GM11168 (cell line): ENCODE measurements around the gene CD99L2.

ENCODE experiments used
- in situ Hi-C: fragments of 300-500 bp; cut with MboI; formaldehyde crosslinking; loops from one replicate; pipeline ENCODE4 v1.12.0; 2022; ENCODE audit warnings: low sequenced_read_pairs; ENCODE audit not compliant: unreplicated experiment

The CD99L2 gene

DNA sequence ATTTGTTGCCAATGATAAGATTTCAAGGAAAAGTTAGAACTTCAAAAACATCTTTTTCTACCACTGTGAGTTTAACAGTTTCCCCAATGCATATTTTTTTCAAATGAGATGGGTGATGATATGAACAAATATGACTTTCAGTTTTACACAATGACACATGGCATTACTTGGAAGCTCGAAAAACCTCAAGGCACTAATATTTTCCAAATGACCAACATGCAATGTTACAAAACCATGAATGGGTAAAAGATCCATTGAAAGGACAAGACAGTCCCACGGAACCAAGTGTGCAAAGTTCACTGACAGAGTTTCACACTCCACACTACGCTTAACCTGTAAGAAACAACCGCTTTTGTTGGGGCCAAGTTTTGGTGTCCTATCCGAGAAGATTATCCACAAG lies 84.5 kb downstream of the CD99L2 start:
- in situ Hi-C loops = no loop called here

DNA sequence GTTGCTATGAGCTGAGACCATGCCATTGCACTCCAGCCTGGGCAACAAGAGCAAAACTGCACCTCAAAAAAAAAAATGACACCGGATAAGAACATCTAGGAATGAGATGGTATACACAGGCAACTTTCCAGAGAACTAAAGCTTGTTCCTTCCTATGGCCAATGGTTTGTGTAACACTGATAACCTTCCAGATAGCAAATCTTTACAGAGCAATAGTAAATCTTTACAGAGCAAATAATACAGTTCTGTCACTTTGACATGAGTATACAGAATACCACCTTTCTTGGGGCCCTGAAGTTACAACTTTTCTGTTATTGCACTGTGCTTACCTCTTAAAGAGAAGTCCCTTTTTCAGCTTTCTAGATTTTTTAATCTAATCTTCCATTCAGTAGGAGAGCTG lies 91.6 kb downstream of the CD99L2 start:
- in situ Hi-C loops = no loop called here

DNA sequence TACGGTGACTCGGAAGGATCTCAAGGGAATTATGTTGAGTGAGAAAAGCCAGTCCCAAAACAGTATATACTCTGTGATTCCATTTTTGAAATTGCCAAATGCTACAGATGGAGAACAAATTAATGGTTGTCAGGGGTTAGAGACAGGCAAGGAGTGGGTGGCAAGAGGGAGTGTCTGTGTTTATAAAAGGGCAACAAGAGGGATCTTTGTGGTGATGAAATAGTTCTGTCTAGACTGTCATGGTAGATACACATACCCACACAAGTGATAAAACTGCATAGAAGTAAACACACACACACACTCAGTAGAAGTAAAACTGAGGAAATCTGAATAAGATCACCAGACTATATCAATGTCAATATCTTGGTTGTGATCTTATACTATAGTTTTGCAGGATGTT lies 92.7 kb downstream of the CD99L2 start:
- in situ Hi-C loops = no loop called here

DNA sequence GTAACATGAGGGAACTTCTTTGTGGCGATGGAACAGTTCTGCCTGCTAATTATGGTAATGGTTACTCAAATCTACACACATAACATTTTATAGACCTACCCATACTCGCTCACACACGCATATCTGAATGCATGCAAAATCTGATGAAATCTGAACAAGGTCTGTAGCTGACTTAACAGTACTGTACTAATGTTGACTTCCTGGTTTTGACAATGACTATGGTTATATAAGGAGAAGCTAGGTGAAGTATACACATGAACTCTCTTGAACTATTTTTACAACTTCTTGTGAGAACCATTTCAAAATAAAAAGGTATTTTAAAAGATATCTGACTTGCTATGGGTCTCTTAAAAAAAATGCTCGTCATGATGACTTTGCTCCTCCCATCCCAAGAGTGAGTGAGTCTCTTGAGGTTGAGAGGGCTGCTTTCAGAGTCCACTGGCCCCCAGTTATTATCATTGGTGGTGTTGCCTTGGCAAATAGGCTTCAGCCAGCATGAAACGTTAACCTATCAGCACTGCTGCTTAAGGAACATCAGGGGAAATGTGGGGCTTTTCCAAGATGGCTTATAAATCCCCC lies 105.4 kb downstream of the CD99L2 start:
- in situ Hi-C loops = loop anchor here (25.0 kb wide), 1 partner anchor 194 kb away; the partner anchor contains the start of gene HMGB3

DNA sequence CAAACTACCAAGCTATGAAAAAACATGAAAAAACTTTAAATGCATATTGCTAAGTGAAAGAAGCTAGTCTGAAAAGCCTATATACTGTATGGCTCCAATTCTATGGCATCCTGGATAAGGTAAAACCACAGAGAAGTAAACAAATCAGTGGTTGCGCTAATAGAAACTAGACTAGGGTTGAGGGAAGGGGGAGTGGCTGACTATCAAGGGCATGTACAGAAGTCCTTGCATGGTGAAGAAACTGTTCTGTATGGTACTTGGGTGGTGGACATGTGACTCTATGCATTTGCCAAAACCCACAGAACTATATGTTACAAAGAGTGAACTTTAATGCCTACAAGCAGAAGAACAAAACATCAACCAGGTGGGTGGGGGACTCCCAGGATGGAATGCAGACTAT lies 108.4 kb downstream of the CD99L2 start:
- in situ Hi-C loops = loop anchor here (25.0 kb wide), 1 partner anchor 197 kb away; the partner anchor contains the start of gene HMGB3

DNA sequence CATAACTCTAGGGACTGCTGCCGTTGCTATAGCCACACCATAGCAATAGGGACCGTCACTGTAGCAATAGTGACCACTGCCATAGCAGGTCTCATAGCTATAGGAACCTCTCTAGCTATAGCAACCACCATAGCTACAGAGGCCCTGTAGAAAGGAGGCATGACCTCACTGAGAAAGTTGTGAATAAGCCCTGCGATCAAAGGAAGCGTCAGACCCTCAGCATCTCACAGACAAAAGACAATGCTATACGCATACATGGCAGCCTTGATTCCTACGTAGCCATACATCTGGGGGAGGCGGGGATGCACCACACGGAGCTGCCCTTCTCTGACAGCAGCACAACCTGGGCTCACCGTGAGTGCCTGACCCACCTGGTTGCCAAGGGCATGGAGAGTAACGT lies 116.8 kb downstream of the CD99L2 start:
- in situ Hi-C loops = loop anchor here (25.0 kb wide), 1 partner anchor 206 kb away; the partner anchor contains the start of gene HMGB3

DNA sequence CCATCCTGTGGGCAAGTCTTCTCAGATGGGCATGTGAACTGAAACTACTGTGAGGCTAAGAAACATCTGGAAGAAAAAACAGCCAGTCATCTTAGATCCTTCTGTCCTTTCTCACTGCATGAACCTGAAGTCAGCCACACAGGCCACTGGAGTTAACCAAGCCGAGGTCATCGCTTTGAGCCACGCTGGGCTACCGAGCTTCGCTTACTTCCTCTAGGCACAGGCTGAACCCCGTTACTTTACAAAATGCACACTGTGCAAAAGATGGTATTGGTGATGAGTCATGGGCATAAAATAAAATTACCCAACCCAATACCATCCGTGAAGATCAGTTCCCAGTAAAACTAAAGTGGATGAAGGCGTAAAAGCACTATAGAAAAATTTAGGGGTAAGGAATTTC lies 119.1 kb downstream of the CD99L2 start:
- in situ Hi-C loops = loop anchor here (10.0 to 25.0 kb wide), 2 partner anchors 208 to 305 kb away; partner anchors contain the start of gene HMGB3

DNA sequence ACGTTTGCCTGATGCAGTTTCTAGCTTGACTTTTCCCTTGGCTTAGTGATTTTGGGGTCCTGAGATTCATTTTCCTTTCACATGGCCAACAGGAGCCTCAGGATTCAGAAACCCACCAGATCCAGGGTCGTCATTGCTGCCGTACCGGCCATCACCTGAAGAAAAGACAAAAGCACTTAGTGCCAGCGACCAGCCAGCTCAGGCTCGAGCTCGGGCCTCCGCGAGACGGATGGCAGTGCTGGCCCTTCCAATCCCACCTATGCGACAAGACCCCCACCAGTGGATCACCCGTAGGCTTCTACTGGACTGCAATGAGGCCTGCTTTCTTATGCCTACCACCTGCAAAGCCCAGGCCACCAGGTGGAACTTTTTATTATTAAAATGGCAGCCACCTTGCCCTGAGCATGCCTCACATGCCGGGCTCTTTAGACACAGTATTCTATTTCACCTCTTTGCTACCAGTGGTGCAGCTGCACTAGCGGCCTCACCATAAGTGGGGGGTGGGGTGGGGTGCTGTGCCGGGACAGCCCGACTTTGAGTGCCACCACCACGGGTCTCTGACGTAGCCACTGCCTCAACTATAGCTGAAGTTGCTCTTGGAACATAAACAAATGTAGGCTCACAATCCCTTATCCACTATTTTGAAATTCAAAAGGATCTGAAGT lies 121.0 kb downstream of the CD99L2 start:
- in situ Hi-C loops = loop anchor here (10.0 to 25.0 kb wide), 2 partner anchors 210 to 307 kb away; partner anchors contain the start of gene HMGB3

DNA sequence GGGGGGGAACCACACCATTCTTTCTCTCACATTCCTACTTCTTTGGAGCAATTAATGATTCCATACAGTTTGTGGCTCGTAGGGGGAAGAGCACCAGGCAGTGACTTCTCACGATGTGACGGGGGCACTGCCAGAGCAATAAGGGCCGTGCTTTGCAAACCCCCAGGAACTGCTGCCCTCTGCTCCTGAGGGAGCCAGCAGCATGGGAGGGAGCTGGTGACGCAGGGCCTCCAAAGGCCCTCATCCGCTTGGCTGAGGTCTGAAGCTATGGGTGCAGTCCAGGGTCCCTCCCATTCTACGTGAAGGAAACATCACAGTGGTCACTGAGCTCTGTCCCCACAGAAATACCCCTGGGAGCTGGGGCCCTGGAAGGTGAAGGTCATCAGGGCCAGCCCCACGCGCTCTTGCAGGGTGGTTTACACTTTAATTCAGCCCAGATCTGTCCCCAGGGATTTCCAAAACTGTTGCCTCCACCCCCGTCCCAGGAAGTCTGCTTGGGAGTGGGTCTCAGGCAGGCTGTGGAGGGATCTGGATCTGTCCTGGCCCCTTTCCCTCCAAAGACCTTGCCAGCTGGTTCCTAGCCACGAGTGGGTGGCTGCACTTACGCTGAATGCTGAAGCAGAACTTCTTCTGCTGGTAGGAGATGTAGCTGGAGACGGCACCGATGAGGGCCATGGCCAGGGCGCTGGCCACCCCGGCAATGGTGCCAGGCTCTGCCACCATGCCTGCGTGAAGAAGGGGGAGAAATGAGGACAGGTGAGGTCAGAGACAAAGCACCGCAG lies 122.7 kb downstream of the CD99L2 start:
- in situ Hi-C loops = loop anchor here (10.0 to 25.0 kb wide), 2 partner anchors 212 to 309 kb away; partner anchors contain the start of gene HMGB3

DNA sequence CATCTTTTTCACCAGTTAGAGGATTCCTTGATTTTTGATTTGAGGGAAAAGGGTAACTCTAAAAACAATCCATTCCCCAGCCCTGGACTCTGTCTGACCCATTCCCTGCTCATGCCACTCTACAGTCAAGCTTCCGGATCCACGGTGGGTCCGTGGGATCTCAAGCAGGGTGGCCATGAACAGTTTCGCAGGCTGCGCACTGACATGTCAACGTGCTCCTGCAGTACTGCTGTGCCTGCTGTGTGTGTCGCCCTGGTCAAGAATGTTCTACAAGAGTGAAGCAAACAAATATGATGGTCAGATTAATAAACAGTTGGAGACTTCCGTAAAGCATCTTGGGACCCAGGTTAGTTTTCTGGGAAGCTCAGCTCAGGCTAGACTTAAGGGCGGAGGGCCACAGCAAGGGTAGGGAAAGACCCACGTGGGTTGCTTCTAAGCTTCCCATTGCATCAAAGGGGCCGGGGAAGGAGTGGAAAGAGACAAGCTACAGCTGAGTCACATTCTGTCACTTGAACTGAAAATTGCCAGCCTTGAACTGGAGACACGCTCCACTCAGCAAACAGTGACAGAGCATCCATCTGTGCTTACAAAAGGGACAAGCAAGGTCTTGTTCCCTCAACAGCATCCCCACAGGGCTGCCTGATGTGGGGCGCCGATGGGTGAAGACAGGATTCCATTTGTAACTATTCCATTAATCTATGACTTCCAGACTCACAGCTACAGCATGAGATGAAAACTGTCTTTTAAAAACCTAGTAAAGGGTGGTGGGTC lies 123.5 kb downstream of the CD99L2 start:
- in situ Hi-C loops = loop anchor here (10.0 to 25.0 kb wide), 2 partner anchors 212 to 310 kb away; partner anchors contain the start of gene HMGB3

DNA sequence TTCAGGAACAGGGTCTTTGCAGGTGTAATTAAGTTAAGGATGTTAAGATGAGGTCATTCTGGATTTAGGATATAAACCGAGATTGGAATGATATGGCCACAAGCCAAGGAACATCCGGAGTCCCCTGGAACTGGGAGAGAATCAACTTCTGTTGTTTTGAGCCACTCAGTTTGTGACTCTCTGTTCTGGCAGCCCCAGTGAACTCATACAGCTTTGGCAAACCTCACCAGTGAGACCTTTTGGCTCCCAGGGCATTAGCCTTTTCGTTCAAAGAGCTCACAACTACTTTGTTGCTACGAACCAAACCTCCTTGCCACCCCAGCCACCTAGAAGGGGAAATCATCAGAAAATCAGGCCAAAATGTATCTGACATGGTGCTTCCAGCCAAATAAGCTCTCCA lies 124.8 kb downstream of the CD99L2 start:
- in situ Hi-C loops = loop anchor here (10.0 kb wide), 1 partner anchor 311 kb away; no protein-coding TSS in a partner anchor

DNA sequence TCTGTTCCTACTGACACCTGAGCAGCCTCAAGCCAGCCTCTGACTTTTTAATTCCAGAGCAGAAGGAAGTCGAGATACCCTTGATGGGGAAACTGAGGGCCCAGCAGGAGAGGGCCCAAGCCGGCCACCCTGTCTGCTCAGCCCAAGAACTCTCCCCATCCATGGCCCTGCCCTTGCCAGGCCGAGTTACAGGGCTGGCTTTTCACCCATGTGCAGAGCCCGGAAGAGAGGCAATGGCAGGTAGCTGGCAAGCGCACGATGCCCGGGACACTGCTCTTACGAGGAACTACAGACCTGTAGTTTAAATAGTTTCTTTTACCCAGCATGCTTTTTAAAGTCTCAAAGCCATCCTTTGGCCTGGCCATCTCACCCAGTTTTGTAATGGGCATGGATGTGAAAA lies 125.4 kb downstream of the CD99L2 start:
- in situ Hi-C loops = loop anchor here (10.0 kb wide), 1 partner anchor 312 kb away; no protein-coding TSS in a partner anchor

DNA sequence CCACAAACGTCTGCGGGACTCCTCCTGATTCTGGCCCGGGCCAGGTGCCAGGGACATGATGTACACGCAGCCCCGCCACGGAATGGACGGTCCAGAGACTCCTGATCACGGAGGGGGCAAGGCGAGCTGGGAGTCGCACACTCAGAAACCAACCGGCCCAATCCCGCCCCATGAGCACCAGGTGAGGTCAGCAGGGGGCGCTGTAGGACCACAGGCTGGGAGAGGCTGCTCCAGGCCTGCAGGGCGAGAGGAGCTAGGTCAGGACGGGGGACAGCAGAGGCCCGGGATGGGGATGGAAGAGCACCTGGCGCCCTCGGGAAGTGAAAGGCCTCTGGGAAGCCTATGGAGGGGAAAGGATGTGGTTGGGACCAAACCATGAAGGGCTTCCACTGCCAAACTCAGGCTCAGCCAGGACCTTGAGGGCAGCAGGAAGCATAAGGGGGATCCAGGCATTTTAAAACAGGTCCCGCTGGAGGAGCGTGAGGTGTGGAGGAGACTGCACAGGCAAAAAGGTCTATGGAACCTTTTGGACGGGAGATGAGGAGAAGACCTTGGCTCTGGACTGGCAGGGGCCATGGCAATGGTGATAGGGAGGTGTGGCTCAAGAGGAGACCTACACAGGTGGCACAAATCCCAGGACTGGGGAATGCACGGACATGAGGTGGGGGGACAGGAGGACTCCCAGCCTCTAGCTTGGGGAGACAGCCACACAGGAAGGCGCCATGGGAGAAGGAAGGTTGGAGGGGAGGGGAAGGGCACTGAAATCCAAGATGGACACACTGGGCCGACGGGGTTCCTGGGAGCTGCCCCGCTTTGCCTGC lies 126.1 kb downstream of the CD99L2 start:
- in situ Hi-C loops = loop anchor here (10.0 kb wide), 1 partner anchor 312 kb away; no protein-coding TSS in a partner anchor

DNA sequence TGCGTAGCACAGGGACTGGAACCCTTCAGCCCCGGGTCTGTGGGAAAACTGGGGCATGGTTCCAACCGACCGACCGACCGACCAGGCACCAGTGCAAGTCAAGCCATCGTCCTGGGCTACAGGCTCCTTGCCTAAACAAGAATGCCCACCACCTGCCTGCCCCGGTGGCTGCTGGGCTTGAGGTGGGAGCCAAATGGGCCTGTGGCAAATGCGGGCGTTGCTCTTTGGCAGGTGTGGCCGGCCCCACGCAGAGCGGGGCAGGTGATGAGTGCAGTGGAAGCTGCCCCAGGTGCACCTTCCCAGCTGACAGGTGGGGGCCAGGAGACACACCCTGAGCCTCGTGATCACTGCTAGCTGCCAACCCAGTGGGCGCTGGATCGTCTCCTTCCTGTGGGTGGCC lies 127.4 kb downstream of the CD99L2 start:
- in situ Hi-C loops = loop anchor here (10.0 kb wide), 1 partner anchor 314 kb away; no protein-coding TSS in a partner anchor

DNA sequence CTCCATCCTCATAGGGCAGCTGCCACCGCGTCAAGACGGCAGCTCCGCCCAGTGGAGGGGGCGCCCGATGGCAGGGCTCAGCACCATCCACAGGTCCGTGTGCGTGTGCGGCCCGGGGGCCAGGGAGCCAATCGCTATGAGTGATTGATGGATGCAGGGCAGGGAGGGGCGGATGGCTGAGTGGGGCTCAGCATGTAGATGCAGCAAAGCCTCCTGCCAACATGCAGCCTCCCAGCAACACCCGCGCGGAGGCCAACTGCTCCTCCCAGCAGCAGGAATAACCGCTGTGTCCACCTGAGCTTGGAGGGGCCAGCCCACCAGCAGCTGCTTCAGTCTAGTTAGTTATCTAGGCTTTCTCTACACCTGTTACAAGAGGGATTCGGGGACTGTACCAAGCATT lies 127.8 kb downstream of the CD99L2 start:
- in situ Hi-C loops = loop anchor here (10.0 kb wide), 1 partner anchor 314 kb away; no protein-coding TSS in a partner anchor

DNA sequence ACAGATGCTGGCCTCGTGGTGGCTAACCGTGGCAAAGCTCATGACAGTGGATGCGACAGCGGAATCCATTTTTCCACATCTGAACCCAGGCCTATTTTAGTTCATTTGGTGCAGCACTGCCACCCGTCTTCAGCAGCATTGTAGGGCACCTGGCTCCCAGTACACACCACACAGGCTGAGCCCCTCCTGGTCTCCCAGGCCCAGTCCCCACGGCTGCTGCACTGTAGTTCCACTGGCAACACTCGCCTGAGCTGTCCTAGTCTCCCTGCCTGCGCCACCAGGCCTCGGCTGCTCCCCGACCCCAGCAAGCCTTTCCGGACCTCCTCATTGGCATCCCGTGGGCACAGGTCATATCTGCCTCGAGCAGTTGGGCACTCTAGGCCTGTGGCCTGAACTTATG lies 129.1 kb downstream of the CD99L2 start:
- in situ Hi-C loops = no loop called here

DNA sequence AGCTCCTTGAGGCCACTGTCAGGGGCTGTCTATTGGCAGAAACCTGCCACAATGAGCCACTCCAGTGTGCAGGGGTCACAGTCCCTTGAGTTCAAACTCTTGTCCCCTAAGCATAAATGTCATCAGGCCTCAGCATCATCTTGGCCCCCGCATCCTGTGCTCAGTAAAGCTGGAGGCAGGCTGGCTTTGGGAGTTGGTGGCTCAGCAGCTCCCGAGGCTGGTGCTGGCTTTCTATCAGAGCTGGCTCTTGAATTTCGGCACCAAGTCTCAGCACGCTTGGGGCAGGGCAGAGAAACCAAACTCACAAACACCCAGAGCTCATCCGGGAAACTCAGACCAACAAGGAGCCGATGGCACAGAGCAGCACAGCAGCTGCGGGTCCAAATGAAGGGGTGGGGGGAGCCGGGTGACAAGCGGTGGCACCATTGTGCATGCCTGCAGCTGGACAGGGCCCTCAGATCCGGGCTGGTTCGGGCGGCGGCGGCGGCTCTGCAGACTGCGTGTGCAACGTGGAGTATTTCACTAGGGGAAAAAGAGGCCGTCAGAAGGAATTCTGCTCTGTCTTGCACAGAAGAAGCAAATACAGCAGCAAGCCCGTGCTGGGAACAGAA lies 129.8 kb downstream of the CD99L2 start:
- in situ Hi-C loops = no loop called here

DNA sequence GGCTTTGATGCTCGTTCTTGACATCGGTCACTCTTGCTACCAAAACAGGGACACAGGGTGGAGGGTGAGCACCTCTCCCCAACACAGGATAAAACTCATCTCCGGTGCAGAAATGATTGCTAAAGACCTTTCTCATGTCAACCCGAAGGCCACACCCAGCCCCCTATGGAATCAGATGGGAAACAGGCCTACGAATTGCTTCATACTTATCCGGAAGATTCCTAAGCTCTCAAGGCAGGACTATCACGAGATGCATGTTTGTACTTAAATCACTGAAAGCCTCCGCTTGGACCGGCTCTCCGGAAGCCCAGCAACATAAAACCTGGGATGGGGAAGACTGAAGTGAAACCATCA lies 130.4 kb downstream of the CD99L2 start:
- in situ Hi-C loops = no loop called here
